ENCODE data around the gene PRR18. TPM values are rescaled to one million over a fixed set of nuclear protein-coding genes. Genes with fewer than 3 reads are reported as not detected.

Gene PRR18
- total and polyA plus RNA-seq, 2 of the 8 experiments (the other 6 are each of a cell fraction or from before 2014, with no cell fraction given): 0.08 to 0.19 TPM

GRCh38 chr6:166258854-166259276 is 49.3 kb downstream of the PRR18 start (continued):
- TF ChIP-seq HDAC2 (IDR thresholded peaks at IDR 0.05; ENCODE audit: borderline replicate concordance in 1 of 2, low read depth in 2 of 2, low read length in 2 of 2) (no peak), JUN (IDR thresholded peaks at IDR 0.05; ENCODE audit: low read depth, low read length) (no peak), NANOG (IDR thresholded peaks at IDR 0.05; ENCODE audit: insufficient read depth, low read depth, low read length, poor library complexity, severe bottlenecking) (no peak), CHD2 (IDR thresholded peaks at IDR 0.05; ENCODE audit: low read length) (no peak), CTBP2 (IDR thresholded peaks at IDR 0.05; ENCODE audit: borderline replicate concordance, insufficient read depth, insufficient read length, low read length) (no peak), RAD21 (IDR thresholded peaks at IDR 0.05 in 1 of 2, conservative IDR thresholded peaks at IDR 0.05 in 1 of 2; ENCODE audit: low read depth in 2 of 2, low read length in 2 of 2) (no peak), KDM4A (IDR thresholded peaks at IDR 0.05; ENCODE audit: low read depth, low read length, severe bottlenecking) (no peak)

Measured in H1 (cell line).